A549 (cell line): ENCODE measurements around the gene HMCES. TPM values are rescaled to one million over a fixed set of nuclear protein-coding genes. Genes with fewer than 3 reads are reported as not detected.

Experiments
- ATOH8 ChIP-seq: fragments of 250-450 bp; sonication (Bioruptor Pico); IDR thresholded peaks from 2 replicates; pipeline ENCODE4 v1.5.0; 2020; ENCODE audit warnings: low read depth, mild to moderate bottlenecking, moderate library complexity
- BCL3 ChIP-seq: fragments of >200 bp; sonication (Bioruptor Twin); formaldehyde crosslinking; IDR thresholded peaks from 3 replicates; pipeline ENCODE4 v1.6.1; 2016
- BHLHE40 ChIP-seq: IDR thresholded peaks from 2 replicates; pipeline ENCODE4 v1.6.1; 2012; ENCODE audit warnings: low read depth, low read length, inconsistent platforms
- CBX8 ChIP-seq: fragments of 200-600 bp; sonication (generic); IDR thresholded peaks from 2 replicates; pipeline ENCODE4 v1.6.1; 2016
- CEBPB ChIP-seq, 2 experiments: fragments of >200 bp in 1 of 2; sonication (Bioruptor Twin) in 1 of 2; formaldehyde crosslinking in 1 of 2; IDR thresholded peaks; 2 replicates each; pipeline ENCODE4 v1.6.1; 2012 to 2016
- CHD2 ChIP-seq: fragments of 150-350 bp; IDR thresholded peaks from 2 replicates; pipeline ENCODE4 v1.6.1; 2014; ENCODE audit warnings: low read length; ENCODE audit not compliant: partially characterized antibody
- EHMT2 ChIP-seq: fragments of 200-600 bp; sonication (generic); IDR thresholded peaks from 2 replicates; pipeline ENCODE4 v1.6.1; 2016; ENCODE audit warnings: antibody characterized with exemption, low read depth, mild to moderate bottlenecking, moderate library complexity
- EP300 ChIP-seq, 2 experiments: fragments of >200 bp; sonication (Bioruptor Twin); formaldehyde crosslinking; IDR thresholded peaks; 2 replicates in 1 of 2; 3 replicates in 1 of 2; pipeline ENCODE4 v1.6.1; 2016 to 2017
- FOSB ChIP-seq: fragments of 250-450 bp; sonication (Bioruptor Pico); IDR thresholded peaks from 2 replicates; pipeline ENCODE4 v1.5.0; 2020; ENCODE audit warnings: mild to moderate bottlenecking, moderate library complexity
- FOXS1 ChIP-seq: fragments of 250-450 bp; sonication (Bioruptor Pico); IDR thresholded peaks from 2 replicates; pipeline ENCODE4 v1.5.0; 2020; ENCODE audit warnings: mild to moderate bottlenecking, moderate library complexity
- GATA3 ChIP-seq: IDR thresholded peaks from 2 replicates; pipeline ENCODE4 v1.6.1; 2012; ENCODE audit warnings: borderline replicate concordance
- HDAC2 ChIP-seq: fragments of 200-600 bp; sonication (generic); IDR thresholded peaks from 2 replicates; pipeline ENCODE4 v1.6.1; 2016
- HES2 ChIP-seq: fragments of >200 bp; sonication (Bioruptor Twin); formaldehyde crosslinking; IDR thresholded peaks from 2 replicates; pipeline ENCODE4 v1.6.1; 2016
- HEYL ChIP-seq: fragments of 250-450 bp; sonication (Bioruptor Pico); IDR thresholded peaks from 2 replicates; pipeline ENCODE4 v1.8.0; 2021; ENCODE audit warnings: mild to moderate bottlenecking, moderate library complexity
- HOXA7 ChIP-seq: fragments of 250-450 bp; sonication (Bioruptor Pico); IDR thresholded peaks from 2 replicates; pipeline ENCODE4 v1.5.0; 2020; ENCODE audit warnings: mild to moderate bottlenecking, moderate library complexity
- HOXB5 ChIP-seq: fragments of 250-450 bp; sonication (Bioruptor Pico); IDR thresholded peaks from 2 replicates; pipeline ENCODE4 v1.5.0; 2020; ENCODE audit warnings: mild to moderate bottlenecking, moderate library complexity
- KDM1A ChIP-seq: fragments of 200-600 bp; sonication (generic); IDR thresholded peaks from 2 replicates; pipeline ENCODE4 v1.6.1; 2016; ENCODE audit warnings: low read depth, mild to moderate bottlenecking
- MAFK ChIP-seq: fragments of 450-650 bp; IDR thresholded peaks from 2 replicates; pipeline ENCODE4 v1.6.1; 2014; ENCODE audit not compliant: partially characterized antibody
- MAZ ChIP-seq: fragments of 150-350 bp; IDR thresholded peaks from 2 replicates; pipeline ENCODE4 v1.6.1; 2014; ENCODE audit warnings: antibody characterized with exemption, low read depth, low read length, borderline replicate concordance
- MYC ChIP-seq: IDR thresholded peaks from 2 replicates; pipeline ENCODE4 v1.6.1; 2012; ENCODE audit warnings: mild to moderate bottlenecking, inconsistent platforms, low read length, improper control_type of control experiment, borderline replicate concordance
- NPAS2 ChIP-seq: fragments of 250-450 bp; sonication (Bioruptor Pico); IDR thresholded peaks from 2 replicates; pipeline ENCODE4 v1.8.0; 2022; ENCODE audit warnings: mild to moderate bottlenecking, moderate library complexity, borderline replicate concordance
- PHF8 ChIP-seq: fragments of 200-600 bp; sonication (generic); IDR thresholded peaks from 2 replicates; pipeline ENCODE4 v1.6.1; 2016; ENCODE audit warnings: low read depth, mild to moderate bottlenecking, antibody characterized with exemption, moderate library complexity, borderline replicate concordance
- POLR2A ChIP-seq: IDR thresholded peaks from 2 replicates; pipeline ENCODE4 v1.6.1; 2012; ENCODE audit warnings: mild to moderate bottlenecking, low read length
- POLR2AphosphoS2 ChIP-seq: conservative IDR thresholded peaks from 2 replicates; pipeline ENCODE4 v1.6.1; 2012; ENCODE audit warnings: low read length, improper control_type of control experiment, inconsistent platforms
- RARB ChIP-seq: fragments of 250-450 bp; sonication (Bioruptor Pico); IDR thresholded peaks from 2 replicates; pipeline ENCODE4 v1.8.0; 2021; ENCODE audit warnings: mild to moderate bottlenecking, moderate library complexity
- RFX5 ChIP-seq: fragments of 450-650 bp; IDR thresholded peaks from 2 replicates; pipeline ENCODE4 v1.7.1; 2014; ENCODE audit warnings: antibody characterized with exemption, mild to moderate bottlenecking, moderate library complexity
- SMC3 ChIP-seq: fragments of >200 bp; sonication (Bioruptor Twin); formaldehyde crosslinking; IDR thresholded peaks from 3 replicates; pipeline ENCODE4 v1.6.1; 2018; ENCODE audit warnings: inconsistent platforms
- SREBF2 ChIP-seq: fragments of 450-650 bp; IDR thresholded peaks from 2 replicates; pipeline ENCODE4 v1.6.1; 2014; ENCODE audit warnings: mild to moderate bottlenecking, moderate library complexity
- TFCP2L1 ChIP-seq: fragments of 250-450 bp; sonication (Bioruptor Pico); IDR thresholded peaks from 2 replicates; pipeline ENCODE4 v1.5.0; 2021; ENCODE audit warnings: mild to moderate bottlenecking
- TP53 ChIP-seq: fragments of 250-450 bp; sonication (Bioruptor Pico); IDR thresholded peaks from 2 replicates; pipeline ENCODE4 v1.5.0; 2021; ENCODE audit warnings: mild to moderate bottlenecking, moderate library complexity
- ZNF302 ChIP-seq: fragments of 250-450 bp; sonication (Bioruptor Pico); IDR thresholded peaks from 2 replicates; pipeline ENCODE4 v1.9.0; 2021; ENCODE audit warnings: inconsistent platforms, mild to moderate bottlenecking, moderate library complexity
- polyA plus RNA-seq, 4 experiments: library from polyadenylated mRNA; depleted of rRNA in 3 of 4; stranded (reverse); fragments of >200 nt; fragmentation: RNase III in 1 of 4; extraction: RNeasy Plus Mini Kit Qiagen cat#74134 plus additional on column Dnase treatment in 1 of 4; gene quantifications; 2 replicates in 3 of 4; 3 replicates in 1 of 4; pipeline ENCODE4 v1.2.3, GENCODE V29; 2011 to 2017
- TF ChIP-seq, protein P1 (sequence below): fragments of 200-600 bp; sonication (generic); IDR thresholded peaks from 2 replicates; pipeline ENCODE4 v1.6.1; 2016; ENCODE audit warnings: antibody characterized with exemption, mild to moderate bottlenecking, moderate library complexity
- TF ChIP-seq, protein P2 (sequence below): fragments of 150-350 bp; IDR thresholded peaks from 2 replicates; pipeline ENCODE4 v1.6.1; 2014; ENCODE audit warnings: low read depth, mild to moderate bottlenecking, low read length
- TF ChIP-seq, protein P3 (sequence below): IDR thresholded peaks from 2 replicates; pipeline ENCODE4 v1.6.1; 2012
- TF ChIP-seq, protein P4 (sequence below): fragments of 250-450 bp; sonication (Bioruptor Pico); IDR thresholded peaks from 2 replicates; pipeline ENCODE4 v1.5.0; 2021; ENCODE audit warnings: mild to moderate bottlenecking, moderate library complexity, borderline replicate concordance

The HMCES gene
- polyA plus RNA-seq, 2 of the 4 experiments (the other 2 are of a cell fraction): 35.2 to 39.9 TPM

DNA sequence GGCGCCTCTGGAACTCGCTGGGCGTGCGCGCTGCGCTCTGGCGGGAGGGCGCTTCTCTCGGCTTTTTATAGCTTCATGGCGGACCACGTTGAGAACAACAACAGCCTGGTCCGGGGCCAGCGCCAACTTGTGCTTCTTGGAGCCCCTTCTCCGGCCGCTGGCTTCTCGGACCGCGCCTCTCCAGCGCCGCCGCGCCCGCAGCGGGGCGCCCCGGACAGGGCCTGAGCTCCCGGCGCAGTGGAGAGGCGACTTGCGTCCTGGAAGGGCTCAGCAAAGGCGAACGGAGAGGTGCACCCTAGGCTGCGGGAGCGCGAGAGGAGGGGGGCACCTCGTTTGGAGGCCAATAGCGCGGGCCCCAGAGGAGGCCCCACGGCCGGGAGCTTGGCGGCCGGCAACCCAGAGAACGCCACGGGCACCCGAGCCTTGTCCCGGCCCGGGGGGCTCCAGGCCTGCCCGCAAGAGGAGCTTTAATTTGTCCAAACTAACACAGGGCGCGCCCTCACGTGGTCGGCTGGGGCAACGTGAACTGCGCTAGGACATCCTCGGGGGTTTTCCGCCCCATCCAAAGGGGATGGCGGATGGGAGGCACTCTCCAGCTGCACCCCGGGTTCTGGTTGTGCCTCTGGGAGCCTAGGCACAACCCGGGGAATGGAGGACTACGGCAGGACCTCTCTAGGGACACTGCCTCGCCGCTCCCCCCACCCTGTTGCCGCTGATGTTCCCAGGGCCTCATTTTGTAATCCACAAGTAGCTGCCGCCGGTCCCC is 37.8 kb downstream of the HMCES start (continued):
- TF ChIP-seq, protein P1, sequence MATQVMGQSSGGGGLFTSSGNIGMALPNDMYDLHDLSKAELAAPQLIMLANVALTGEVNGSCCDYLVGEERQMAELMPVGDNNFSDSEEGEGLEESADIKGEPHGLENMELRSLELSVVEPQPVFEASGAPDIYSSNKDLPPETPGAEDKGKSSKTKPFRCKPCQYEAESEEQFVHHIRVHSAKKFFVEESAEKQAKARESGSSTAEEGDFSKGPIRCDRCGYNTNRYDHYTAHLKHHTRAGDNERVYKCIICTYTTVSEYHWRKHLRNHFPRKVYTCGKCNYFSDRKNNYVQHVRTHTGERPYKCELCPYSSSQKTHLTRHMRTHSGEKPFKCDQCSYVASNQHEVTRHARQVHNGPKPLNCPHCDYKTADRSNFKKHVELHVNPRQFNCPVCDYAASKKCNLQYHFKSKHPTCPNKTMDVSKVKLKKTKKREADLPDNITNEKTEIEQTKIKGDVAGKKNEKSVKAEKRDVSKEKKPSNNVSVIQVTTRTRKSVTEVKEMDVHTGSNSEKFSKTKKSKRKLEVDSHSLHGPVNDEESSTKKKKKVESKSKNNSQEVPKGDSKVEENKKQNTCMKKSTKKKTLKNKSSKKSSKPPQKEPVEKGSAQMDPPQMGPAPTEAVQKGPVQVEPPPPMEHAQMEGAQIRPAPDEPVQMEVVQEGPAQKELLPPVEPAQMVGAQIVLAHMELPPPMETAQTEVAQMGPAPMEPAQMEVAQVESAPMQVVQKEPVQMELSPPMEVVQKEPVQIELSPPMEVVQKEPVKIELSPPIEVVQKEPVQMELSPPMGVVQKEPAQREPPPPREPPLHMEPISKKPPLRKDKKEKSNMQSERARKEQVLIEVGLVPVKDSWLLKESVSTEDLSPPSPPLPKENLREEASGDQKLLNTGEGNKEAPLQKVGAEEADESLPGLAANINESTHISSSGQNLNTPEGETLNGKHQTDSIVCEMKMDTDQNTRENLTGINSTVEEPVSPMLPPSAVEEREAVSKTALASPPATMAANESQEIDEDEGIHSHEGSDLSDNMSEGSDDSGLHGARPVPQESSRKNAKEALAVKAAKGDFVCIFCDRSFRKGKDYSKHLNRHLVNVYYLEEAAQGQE: 0 out of 2 replicates have a peak, but pooled peaks have one; percentile 60
- no peak for TF ChIP-seq CBX8
- TF ChIP-seq, protein P2, sequence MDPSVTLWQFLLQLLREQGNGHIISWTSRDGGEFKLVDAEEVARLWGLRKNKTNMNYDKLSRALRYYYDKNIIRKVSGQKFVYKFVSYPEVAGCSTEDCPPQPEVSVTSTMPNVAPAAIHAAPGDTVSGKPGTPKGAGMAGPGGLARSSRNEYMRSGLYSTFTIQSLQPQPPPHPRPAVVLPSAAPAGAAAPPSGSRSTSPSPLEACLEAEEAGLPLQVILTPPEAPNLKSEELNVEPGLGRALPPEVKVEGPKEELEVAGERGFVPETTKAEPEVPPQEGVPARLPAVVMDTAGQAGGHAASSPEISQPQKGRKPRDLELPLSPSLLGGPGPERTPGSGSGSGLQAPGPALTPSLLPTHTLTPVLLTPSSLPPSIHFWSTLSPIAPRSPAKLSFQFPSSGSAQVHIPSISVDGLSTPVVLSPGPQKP: no peak
- no peak for TF ChIP-seq HOXB5 (CRISPR knock-in tag)
- TF ChIP-seq FOSB (CRISPR knock-in tag): no peak
- peak; percentile 16; the same call in 1 of the 3 replicates for TF ChIP-seq SMC3
- no peak for TF ChIP-seq TP53 (CRISPR knock-in tag)
- TF ChIP-seq HDAC2: peak; percentile 67; the same call in 1 of the 2 replicates
- TF ChIP-seq ATOH8 (CRISPR knock-in tag): no peak
- TF ChIP-seq CHD2: peak; percentile 58
- TF ChIP-seq TFCP2L1: no peak
- no peak for TF ChIP-seq POLR2AphosphoS2
- no peak for TF ChIP-seq EHMT2
- TF ChIP-seq MAZ: no peak
- TF ChIP-seq EP300 (IDR thresholded peaks at IDR 0.05): no peak
- no peak for TF ChIP-seq MYC
- TF ChIP-seq POLR2A: no peak
- no peak for TF ChIP-seq RARB (CRISPR knock-in tag)
- no peak for TF ChIP-seq HEYL
- TF ChIP-seq HOXA7 (CRISPR knock-in tag): no peak
- no peak for TF ChIP-seq CEBPB (IDR thresholded peaks at IDR 0.05)
- TF ChIP-seq BHLHE40: no peak
- TF ChIP-seq HES2: no peak
- peak; percentile 82 for TF ChIP-seq BCL3
- TF ChIP-seq KDM1A: no peak
- no peak for TF ChIP-seq NPAS2 (CRISPR knock-in tag)
- TF ChIP-seq PHF8: peak; percentile 43; the same call in 1 of the 2 replicates
- TF ChIP-seq RFX5: no peak
- no peak for TF ChIP-seq FOXS1 (CRISPR knock-in tag)
- TF ChIP-seq, protein P3, sequence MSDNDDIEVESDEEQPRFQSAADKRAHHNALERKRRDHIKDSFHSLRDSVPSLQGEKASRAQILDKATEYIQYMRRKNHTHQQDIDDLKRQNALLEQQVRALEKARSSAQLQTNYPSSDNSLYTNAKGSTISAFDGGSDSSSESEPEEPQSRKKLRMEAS: peak; percentile 75
- TF ChIP-seq MAFK: no peak
- no peak for TF ChIP-seq ZNF302 (CRISPR knock-in tag)
- TF ChIP-seq, protein P4, sequence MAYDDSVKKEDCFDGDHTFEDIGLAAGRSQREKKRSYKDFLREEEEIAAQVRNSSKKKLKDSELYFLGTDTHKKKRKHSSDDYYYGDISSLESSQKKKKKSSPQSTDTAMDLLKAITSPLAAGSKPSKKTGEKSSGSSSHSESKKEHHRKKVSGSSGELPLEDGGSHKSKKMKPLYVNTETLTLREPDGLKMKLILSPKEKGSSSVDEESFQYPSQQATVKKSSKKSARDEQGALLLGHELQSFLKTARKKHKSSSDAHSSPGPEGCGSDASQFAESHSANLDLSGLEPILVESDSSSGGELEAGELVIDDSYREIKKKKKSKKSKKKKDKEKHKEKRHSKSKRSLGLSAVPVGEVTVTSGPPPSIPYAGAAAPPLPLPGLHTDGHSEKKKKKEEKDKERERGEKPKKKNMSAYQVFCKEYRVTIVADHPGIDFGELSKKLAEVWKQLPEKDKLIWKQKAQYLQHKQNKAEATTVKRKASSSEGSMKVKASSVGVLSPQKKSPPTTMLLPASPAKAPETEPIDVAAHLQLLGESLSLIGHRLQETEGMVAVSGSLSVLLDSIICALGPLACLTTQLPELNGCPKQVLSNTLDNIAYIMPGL (CRISPR knock-in tag): no peak
- 0 out of 2 replicates have a peak, but pooled peaks have one; percentile 20 for TF ChIP-seq GATA3
- no peak for TF ChIP-seq SREBF2
